Thymus (tissue), 11 donors: ENCODE data around the gene SIRT5. TPM values are rescaled to one million over a fixed set of nuclear protein-coding genes. Genes with fewer than 3 reads are reported as not detected.
A peak's percentile ranks its signal among the peaks of the same experiment; 100 is the strongest.

Source experiments
- DNase-seq, 9 donors: peaks; one replicate each; pipeline ENCODE4 v3.0.0-alpha.2; 2013; ENCODE audit warnings: low spot score in 9 of 9, low read depth in 6 of 9, missing footprints in 1 of 9
- H3K27ac ChIP-seq, 2 donors: one replicate each; pipeline ENCODE4 v1.5.1; 2013; ENCODE audit warnings: control low read depth in 1 of 2, low read depth in 1 of 2, low read length in 1 of 2, mild to moderate bottlenecking in 1 of 2, moderate library complexity in 1 of 2
- H3K27me3 ChIP-seq, 2 donors: one replicate each; pipeline ENCODE4 v1.5.1; 2013; ENCODE audit warnings: low read length in 1 of 2; ENCODE audit not compliant: control insufficient read depth in 2 of 2, insufficient read depth in 1 of 2
- H3K36me3 ChIP-seq, 2 donors: one replicate each; pipeline ENCODE4 v1.5.1; 2013; ENCODE audit warnings: low read length in 1 of 2, mild to moderate bottlenecking in 1 of 2, moderate library complexity in 1 of 2; ENCODE audit not compliant: control insufficient read depth in 2 of 2, insufficient read depth in 2 of 2
- H3K4me1 ChIP-seq, 2 donors: one replicate each; pipeline ENCODE4 v1.5.1; 2013; ENCODE audit warnings: low read length in 2 of 2; ENCODE audit not compliant: control insufficient read depth in 2 of 2, insufficient read depth in 2 of 2
- H3K4me3 ChIP-seq, 2 donors: one replicate each; pipeline ENCODE4 v1.5.1; 2013; ENCODE audit warnings: low read length in 2 of 2, control low read depth in 1 of 2, mild to moderate bottlenecking in 1 of 2
- H3K9me3 ChIP-seq, 2 donors: one replicate each; pipeline ENCODE4 v1.5.1; 2013; ENCODE audit warnings: low read length in 1 of 2, mild to moderate bottlenecking in 1 of 2; ENCODE audit not compliant: control insufficient read depth in 2 of 2, insufficient read depth in 1 of 2
- WGBS: extraction: QIAGEN DNeasy Blood & Tissue Kit; methylation state at CpG from one replicate; pipeline ENCODE4 v1.1.7; 2013; 5-methylcytosine and 5-hydroxymethylcytosine counted together
- polyA plus RNA-seq: library from polyadenylated mRNA; stranded (reverse); fragments of 200-250 nt; gene quantifications from one replicate; pipeline ENCODE4 v1.2.3, GENCODE V29; 2013
- total RNA-seq: library from RNA; stranded (reverse); fragments of 120-200 nt; gene quantifications from one replicate; pipeline ENCODE4 v1.2.4, GENCODE V29; 2013
- donor health status: healthy.

Gene SIRT5
- total and polyA plus RNA-seq, 2 donors = 12.2 to 13.3 TPM

- WGBS = 97% methylated on average over 2 of the region's 2 CpGs
- Histone ChIP-seq H3K27ac (no peak overlapping the region), H3K9me3 (no peaks in the 10 kb centered on the region), H3K27me3 (no peaks in the 10 kb centered on the region), H3K36me3 (peaks cover 13 to 71% of the 10 kb centered on the region in 2 donors), H3K4me3 (no peak overlapping the region), H3K4me1 (no peaks in the 10 kb centered on the region)
- no peak for DNase-seq
These were observed 58.9 kb downstream of the SIRT5 start for GRCh38 chr6:13633343-13633742.

- Histone ChIP-seq H3K27ac (no peak overlapping the region), H3K9me3 (no peaks in the 10 kb centered on the region), H3K27me3 (no peaks in the 10 kb centered on the region), H3K36me3 (peaks cover 23 to 64% of the 10 kb centered on the region in 2 donors), H3K4me3 (no peak overlapping the region), H3K4me1 (no peaks in the 10 kb centered on the region)
- WGBS = 94% methylated on average over 4 of the region's 4 CpGs
- DNase-seq = peak in 1 of 9 donors; percentile 13
These were observed 61.7 kb downstream of the SIRT5 start for GRCh38 chr6:13635948-13636658.

GRCh38 chr6:13638014-13638413 lies 63.6 kb downstream of the SIRT5 start:
- Histone ChIP-seq H3K27ac (no peak overlapping the region), H3K27me3 (no peaks in the 10 kb centered on the region), H3K9me3 (no peaks in the 10 kb centered on the region), H3K4me3 (no peak overlapping the region), H3K4me1 (no peaks in the 10 kb centered on the region), H3K36me3 (peaks cover 12 to 55% of the 10 kb centered on the region in 2 donors)
- DNase-seq = no peak
- WGBS = 97% methylated on average over 1 of the region's 1 CpG

- 97% methylated on average over 4 of the region's 4 CpGs for WGBS
- H3K27ac ChIP-seq = no peak overlapping the region
- H3K4me1 ChIP-seq = no peaks in the 10 kb centered on the region
- peaks cover 15 to 56% of the 10 kb centered on the region in 2 donors for H3K36me3 ChIP-seq
- H3K27me3 ChIP-seq = no peaks in the 10 kb centered on the region
- DNase-seq = no peak
- no peaks in the 10 kb centered on the region for H3K9me3 ChIP-seq
- H3K4me3 ChIP-seq = no peak overlapping the region
These were observed 64.2 kb downstream of the SIRT5 start for GRCh38 chr6:13638626-13639025.

- H3K27me3 ChIP-seq = no peaks in the 10 kb centered on the region
- no peak overlapping the region for H3K27ac ChIP-seq
- H3K4me3 ChIP-seq = no peak overlapping the region
- H3K36me3 ChIP-seq = peaks cover 17 to 47% of the 10 kb centered on the region in 2 donors
- H3K9me3 ChIP-seq = no peaks in the 10 kb centered on the region
- H3K4me1 ChIP-seq = no peaks in the 10 kb centered on the region
- 87% methylated on average over 5 of the region's 5 CpGs for WGBS
- DNase-seq = no peak
These were observed 66.9 kb downstream of the SIRT5 start for GRCh38 chr6:13641315-13641714.

DNA sequence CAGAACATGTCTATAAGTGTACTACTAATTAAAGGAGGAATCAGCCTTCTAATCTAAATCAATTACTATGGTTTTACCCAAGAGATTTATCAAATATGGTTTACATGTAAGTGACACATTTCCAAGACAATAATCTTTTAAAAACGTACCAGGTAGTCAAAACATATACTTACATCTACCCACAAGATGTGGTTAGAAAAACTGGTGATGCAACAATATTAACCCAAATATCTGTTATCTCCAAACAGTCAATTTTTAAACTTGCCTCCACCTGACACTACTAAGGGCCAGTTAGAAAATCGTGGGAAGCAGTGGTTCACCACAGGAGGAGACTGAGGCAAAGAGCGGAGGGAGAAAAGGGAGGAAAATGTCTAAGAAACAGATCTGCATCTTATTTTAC lies 68.7 kb downstream of the SIRT5 start:
- H3K36me3 ChIP-seq = peaks cover 17 to 32% of the 10 kb centered on the region in 2 donors
- no peaks in the 10 kb centered on the region for H3K27me3 ChIP-seq
- no peak overlapping the region for H3K27ac ChIP-seq
- no peak for DNase-seq
- H3K9me3 ChIP-seq = no peaks in the 10 kb centered on the region
- H3K4me3 ChIP-seq = no peak overlapping the region
- H3K4me1 ChIP-seq = no peaks in the 10 kb centered on the region
- 95% methylated on average over 3 of the region's 3 CpGs for WGBS

- DNase-seq = no peak
- H3K9me3 ChIP-seq = no peaks in the 10 kb centered on the region
- no peak overlapping the region for H3K4me3 ChIP-seq
- no peaks in the 10 kb centered on the region for H3K27me3 ChIP-seq
- H3K36me3 ChIP-seq = peaks cover 16 to 24% of the 10 kb centered on the region in 2 donors
- H3K4me1 ChIP-seq = no peaks in the 10 kb centered on the region
- no peak overlapping the region for H3K27ac ChIP-seq
These were observed 74.4 kb downstream of the SIRT5 start for GRCh38 chr6:13648850-13649249.

- 97% methylated on average over 4 of the region's 4 CpGs for WGBS
These were observed 75.0 kb downstream of the SIRT5 start for GRCh38 chr6:13649393-13649792.

GRCh38 chr6:13653296-13653695 lies 78.9 kb downstream of the SIRT5 start:
- no peaks in the 10 kb centered on the region for H3K27me3 ChIP-seq
- H3K4me3 ChIP-seq = no peak overlapping the region
- peaks cover 13 to 25% of the 10 kb centered on the region in 2 donors for H3K36me3 ChIP-seq
- WGBS = 99% methylated on average over 2 of the region's 2 CpGs
- DNase-seq = no peak
- H3K9me3 ChIP-seq = no peaks in the 10 kb centered on the region
- no peaks in the 10 kb centered on the region for H3K4me1 ChIP-seq
- H3K27ac ChIP-seq = no peak overlapping the region

More at GRCh38 chr6:13649393-13649792, 75.0 kb downstream of the SIRT5 start:
- Histone ChIP-seq H3K4me3 (no peak overlapping the region), H3K27me3 (no peaks in the 10 kb centered on the region), H3K4me1 (no peaks in the 10 kb centered on the region), H3K27ac (no peak overlapping the region), H3K36me3 (peaks cover 15 to 23% of the 10 kb centered on the region in 2 donors), H3K9me3 (no peaks in the 10 kb centered on the region)
- no peak for DNase-seq
